K562 (cell line): Measurements from ENCODE around the gene FAM131C. TPM values are rescaled to one million over a fixed set of nuclear protein-coding genes. Genes with fewer than 3 reads are reported as not detected.

Experiments used
- ATAC-seq: fragments of 200-7000 bp; cut with Tn5 transposase; 3 replicates; pipeline ENCODE4 v1.9.1; 2020; ENCODE audit warnings: moderate library complexity
- BruUV-seq: library from RNA; stranded (reverse); fragments of 400-500 nt; replicated peaks from 2 replicates; lab custom pipeline; 2021; lab: Mats Ljungman, UMichigan
- CTCF ChIA-PET: fragments of 300-600 bp; formaldehyde crosslinking; extraction: SDS; loops from one replicate; lab custom pipeline; 2021; ENCODE audit warnings: low intra/inter-chr PET ratio; lab: Yijun Ruan, JAX
- POLR2A ChIA-PET: fragments of 300-600, 350-650 bp; sonication (Branson Sonifier 250); formaldehyde crosslinking; extraction: SDS; loops from one replicate; lab custom pipeline; 2021; ENCODE audit warnings: antibody characterized with exemption, inconsistent platforms; lab: Yijun Ruan, JAX
- DNase-seq, 4 experiments: peaks; one replicate each; pipeline versions ENCODE4 v3.0.0 to v3.0.0-alpha.2; 2011 to 2018; ENCODE audit warnings: low spot score in 3 of 4, mixed read lengths in 3 of 4; ENCODE audit errors: extremely low read depth in 1 of 4
- FAIRE-seq: peaks from 2 replicates; lab custom pipeline; 2011; peaks lifted over from hg19 to GRCh38; lab: Jason Lieb, UNC
- H2AFZ ChIP-seq: 2 replicates; pipeline ENCODE4 v1.6.0; 2011; ENCODE audit warnings: low read depth, low read length, control low read depth, inconsistent platforms
- H3K27ac ChIP-seq: fragments of 200-600 bp; 3 replicates; pipeline ENCODE4 v1.8.0; 2011; ENCODE audit warnings: low read depth, mild to moderate bottlenecking, control low read depth, inconsistent platforms, low read length, moderate library complexity, mixed read lengths; ENCODE audit errors: extremely low read depth
- H3K27me3 ChIP-seq, 2 experiments: fragments of 300-600 bp in 1 of 2; 2 replicates in 1 of 2; 3 replicates in 1 of 2; pipeline versions ENCODE4 v1.6.0 to v1.8.0; 2011; ENCODE audit warnings: inconsistent platforms in 2 of 2, low read length in 2 of 2, mild to moderate bottlenecking in 1 of 2, mixed read lengths in 1 of 2, moderate library complexity in 1 of 2; ENCODE audit not compliant: control insufficient read depth in 2 of 2, insufficient read depth in 2 of 2
- H3K36me3 ChIP-seq: fragments of 300-600 bp; 3 replicates; pipeline ENCODE4 v1.8.0; 2011; ENCODE audit warnings: mild to moderate bottlenecking, low read length, inconsistent platforms; ENCODE audit not compliant: control insufficient read depth, insufficient read depth
- H3K4me1 ChIP-seq, 2 experiments: fragments of 200-600 bp in 1 of 2; replicated peaks in 1 of 2; 2 replicates in 1 of 2; 3 replicates in 1 of 2; pipeline versions ENCODE4 v1.5.1 to v1.8.0; 2011; ENCODE audit warnings: inconsistent platforms in 2 of 2, low read length in 2 of 2, mild to moderate bottlenecking in 1 of 2, mixed read lengths in 1 of 2, moderate library complexity in 1 of 2; ENCODE audit not compliant: control insufficient read depth in 2 of 2, insufficient read depth in 2 of 2
- H3K4me2 ChIP-seq: 2 replicates; pipeline ENCODE4 v1.6.1; 2011; ENCODE audit warnings: low read length, control low read depth, inconsistent platforms, mixed read lengths; ENCODE audit not compliant: insufficient read depth
- H3K4me3 ChIP-seq: fragments of 200-600 bp; sonication (generic), shearing (Covaris generic); 2 replicates; pipeline ENCODE4 v1.5.1; 2016; ENCODE audit warnings: control low read depth, inconsistent platforms
- H3K79me2 ChIP-seq: fragments of 200-600 bp; 3 replicates; pipeline ENCODE4 v1.8.0; 2011; ENCODE audit warnings: low read length, inconsistent platforms; ENCODE audit not compliant: control insufficient read depth, insufficient read depth
- H3K9ac ChIP-seq, 2 experiments: 2 replicates each; pipeline versions ENCODE4 v1.6.0 to v1.6.1; 2011; ENCODE audit warnings: low read depth in 2 of 2, low read length in 2 of 2, control low read depth in 1 of 2, inconsistent platforms in 1 of 2, mild to moderate bottlenecking in 1 of 2, mixed read lengths in 1 of 2; ENCODE audit not compliant: insufficient read depth in 1 of 2
- H3K9me1 ChIP-seq: one replicate; pipeline ENCODE4 v1.6.0; 2011; ENCODE audit warnings: inconsistent platforms, mild to moderate bottlenecking, low read length, moderate library complexity; ENCODE audit not compliant: control insufficient read depth, insufficient read depth
- H3K9me3 ChIP-seq: replicated peaks from 2 replicates; pipeline ENCODE4 v1.5.1; 2011; ENCODE audit warnings: low read depth, low read length, inconsistent platforms; ENCODE audit not compliant: control insufficient read depth, insufficient read depth
- H4K20me1 ChIP-seq: replicated peaks from 2 replicates; pipeline ENCODE4 v1.6.1; 2011; ENCODE audit warnings: low read length, inconsistent platforms, mixed read lengths; ENCODE audit not compliant: control insufficient read depth, insufficient read depth
- ARNT ChIP-seq, 2 experiments: fragments of 450-650 bp; IDR thresholded peaks; 2 replicates each; pipeline ENCODE4 v1.6.1; 2016; ENCODE audit warnings: mild to moderate bottlenecking in 1 of 2
- BCOR ChIP-seq: fragments of 450-650 bp; IDR thresholded peaks from 2 replicates; pipeline ENCODE4 v1.6.1; 2016
- CAMTA2 ChIP-seq: fragments of 250-450 bp; sonication (Bioruptor Pico); conservative IDR thresholded peaks from 2 replicates; pipeline ENCODE4 v1.5.1; 2022
- CBX3 ChIP-seq, 2 experiments: IDR thresholded peaks; 1 replicate in 1 of 2; 2 replicates in 1 of 2; pipeline ENCODE4 v1.6.1; 2012; ENCODE audit warnings: inconsistent platforms in 2 of 2, low read length in 2 of 2, borderline replicate concordance in 1 of 2, control low read depth in 1 of 2
- CSDE1 ChIP-seq, 2 experiments: fragments of 450-650 bp; IDR thresholded peaks; 2 replicates each; pipeline ENCODE4 v1.6.1; 2016; ENCODE audit warnings: mild to moderate bottlenecking in 1 of 2
- DPF2 ChIP-seq: fragments of 450-650 bp; IDR thresholded peaks from 2 replicates; pipeline ENCODE4 v1.6.1; 2016
- ESRRA ChIP-seq: fragments of 450-650 bp; IDR thresholded peaks from 2 replicates; pipeline ENCODE4 v1.6.1; 2014; ENCODE audit warnings: low read depth, mild to moderate bottlenecking, moderate library complexity, borderline replicate concordance
- KDM1A ChIP-seq, 2 experiments: fragments of 450-650 bp; IDR thresholded peaks; 2 replicates each; pipeline ENCODE4 v1.6.1; 2016; ENCODE audit warnings: mild to moderate bottlenecking in 2 of 2
- NELFE ChIP-seq: IDR thresholded peaks from 2 replicates; pipeline ENCODE4 v1.6.1; 2011; ENCODE audit warnings: mild to moderate bottlenecking; ENCODE audit not compliant: insufficient read depth, insufficient read length
- RBM25 ChIP-seq: fragments of 200-400 bp; formaldehyde crosslinking; IDR thresholded peaks from 2 replicates; pipeline ENCODE4 v1.6.1; 2018; ENCODE audit warnings: low read length, low read depth, moderate library complexity; ENCODE audit not compliant: severe bottlenecking
- RCOR1 ChIP-seq, 2 experiments: IDR thresholded peaks; 2 replicates each; pipeline ENCODE4 v1.6.1; 2012; ENCODE audit warnings: low read depth in 2 of 2, low read length in 2 of 2, borderline replicate concordance in 1 of 2, improper control_type of control experiment in 1 of 2
- SIX5 ChIP-seq, 2 experiments: IDR thresholded peaks; 2 replicates each; pipeline ENCODE4 v1.6.1; 2011; ENCODE audit warnings: low read length in 2 of 2, borderline replicate concordance in 1 of 2, low read depth in 1 of 2, mild to moderate bottlenecking in 1 of 2, moderate library complexity in 1 of 2; ENCODE audit not compliant: insufficient read depth in 1 of 2
- SMARCA5 ChIP-seq: fragments of 450-650 bp; IDR thresholded peaks from 2 replicates; pipeline ENCODE4 v1.6.1; 2016
- ZC3H4 ChIP-seq: sonication (generic); formaldehyde crosslinking; IDR thresholded peaks from 2 replicates; pipeline ENCODE4 v1.9.0; 2021; ENCODE audit warnings: missing genetic modification reagents, borderline replicate concordance
- ZNF282 ChIP-seq: sonication (generic); formaldehyde crosslinking; IDR thresholded peaks from 2 replicates; pipeline ENCODE4 v1.8.1; 2023; ENCODE audit warnings: missing genetic modification reagents
- WGBS: fragments of 100-300 bp; shearing (Covaris generic); methylation state at CpG from one replicate; pipeline ENCODE4 v1.1.6; 2016; ENCODE audit warnings: low coverage, mixed read lengths; ENCODE audit not compliant: insufficient coverage; ENCODE audit errors: missing lambda C conversion rate; 5-methylcytosine and 5-hydroxymethylcytosine counted together
- in situ Hi-C: fragments of 300-500 bp; cut with MboI; formaldehyde crosslinking; loops from 4 replicates; pipeline ENCODE4 v1.15.0; 2018; ENCODE audit warnings: inconsistent platforms, mixed read lengths
- intact Hi-C: fragments of 100-400 bp; cut with micrococcal nuclease; formaldehyde crosslinking; loops from 2 replicates; pipeline ENCODE4 v1.14.2; 2022
- polyA plus RNA-seq, 8 experiments: library from polyadenylated mRNA; depleted of rRNA in 4 of 8; stranded (reverse) in 5 of 8; unstranded in 3 of 8; fragments of >200 nt; fragmentation: Nextera tagmentation in 2 of 8; fragmentation: Illumina TruSeq in 1 of 8; extraction: Ambion mirVana in 2 of 8; extraction: Trizol in 1 of 8; gene quantifications; 2 replicates each; pipeline versions ENCODE4 v1.2.1 to v1.2.3, GENCODE V29; 2011 to 2014; ENCODE audit warnings: inconsistent platforms in 1 of 8, missing spikeins in 1 of 8
- total RNA-seq, 7 experiments: library from RNA; depleted of rRNA in 6 of 7; stranded (reverse); fragments of >200 nt in 6 of 7; fragmentation: Illumina TruSeq in 2 of 7; extraction: Trizol in 2 of 7; gene quantifications; 2 replicates each; pipeline versions ENCODE4 v1.2.1 to v1.2.3, GENCODE V29; 2011 to 2021; ENCODE audit warnings: low replicate concordance in 1 of 7
- TF ChIP-seq, protein P1 (sequence below): sonication (generic); formaldehyde crosslinking; IDR thresholded peaks from 2 replicates; pipeline ENCODE4 v1.9.0; 2022; ENCODE audit warnings: mild to moderate bottlenecking, missing genetic modification reagents
- TF ChIP-seq, protein P2 (sequence below): fragments of 250-450 bp; sonication (Bioruptor Pico); IDR thresholded peaks from 2 replicates; pipeline ENCODE4 v1.5.0; 2020; ENCODE audit warnings: mild to moderate bottlenecking

Gene FAM131C
- total and polyA plus RNA-seq, 9 of the 15 experiments (the other 6 are each of a cell fraction or from before 2014, with no cell fraction given): 0.10 to 0.29 (median 0.16) TPM; not detected in 6

DNA sequence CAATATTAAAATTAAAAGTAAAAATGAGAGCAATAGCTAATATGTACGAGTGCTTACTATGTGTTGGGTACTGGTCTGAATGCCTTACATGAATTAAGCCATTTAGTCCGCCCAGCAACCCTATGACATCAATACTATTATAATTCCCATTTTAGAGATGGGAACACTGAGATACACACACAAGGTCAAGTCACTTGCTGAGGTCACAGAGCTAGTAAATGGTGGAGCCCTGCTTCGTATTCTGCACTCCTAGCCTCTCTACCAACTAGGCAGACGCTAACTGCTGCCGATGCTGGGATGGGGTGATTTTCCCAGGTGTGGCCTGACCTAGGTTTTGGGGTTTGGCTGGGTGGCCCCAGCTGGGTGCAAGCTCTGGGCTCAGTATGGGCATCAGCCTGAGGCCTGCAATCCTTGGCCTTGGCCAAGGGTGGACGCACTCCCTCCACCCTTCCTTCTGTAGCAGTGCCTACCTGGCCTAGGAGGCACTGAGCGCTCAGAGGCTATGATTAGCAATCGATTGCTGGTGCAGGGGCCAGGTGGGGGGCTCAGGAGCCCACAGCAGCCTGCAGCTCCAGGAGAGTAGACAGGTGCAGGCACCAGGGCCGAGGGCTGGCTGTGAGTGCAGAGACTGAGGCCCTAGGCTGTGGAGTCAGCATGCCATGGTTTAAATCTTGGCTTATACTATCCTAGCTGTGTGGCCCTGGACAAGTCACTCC is 2.7 kb downstream of the FAM131C start (continued):
- TF ChIP-seq CAMTA2 (CRISPR knock-in tag): no peak
- TF ChIP-seq CBX3 (IDR thresholded peaks at IDR 0.05; ENCODE audit: borderline replicate concordance in 1 of 2, low read length in 2 of 2): 0 out of 3 replicates have a peak, but pooled peaks of 1 of the 2 experiments have one; percentile 12
- no peak for TF ChIP-seq DPF2
- no peak for TF ChIP-seq SIX5 (IDR thresholded peaks at IDR 0.05; ENCODE audit: borderline replicate concordance in 1 of 2, insufficient read depth in 1 of 2, low read depth in 1 of 2, low read length in 2 of 2)

DNA sequence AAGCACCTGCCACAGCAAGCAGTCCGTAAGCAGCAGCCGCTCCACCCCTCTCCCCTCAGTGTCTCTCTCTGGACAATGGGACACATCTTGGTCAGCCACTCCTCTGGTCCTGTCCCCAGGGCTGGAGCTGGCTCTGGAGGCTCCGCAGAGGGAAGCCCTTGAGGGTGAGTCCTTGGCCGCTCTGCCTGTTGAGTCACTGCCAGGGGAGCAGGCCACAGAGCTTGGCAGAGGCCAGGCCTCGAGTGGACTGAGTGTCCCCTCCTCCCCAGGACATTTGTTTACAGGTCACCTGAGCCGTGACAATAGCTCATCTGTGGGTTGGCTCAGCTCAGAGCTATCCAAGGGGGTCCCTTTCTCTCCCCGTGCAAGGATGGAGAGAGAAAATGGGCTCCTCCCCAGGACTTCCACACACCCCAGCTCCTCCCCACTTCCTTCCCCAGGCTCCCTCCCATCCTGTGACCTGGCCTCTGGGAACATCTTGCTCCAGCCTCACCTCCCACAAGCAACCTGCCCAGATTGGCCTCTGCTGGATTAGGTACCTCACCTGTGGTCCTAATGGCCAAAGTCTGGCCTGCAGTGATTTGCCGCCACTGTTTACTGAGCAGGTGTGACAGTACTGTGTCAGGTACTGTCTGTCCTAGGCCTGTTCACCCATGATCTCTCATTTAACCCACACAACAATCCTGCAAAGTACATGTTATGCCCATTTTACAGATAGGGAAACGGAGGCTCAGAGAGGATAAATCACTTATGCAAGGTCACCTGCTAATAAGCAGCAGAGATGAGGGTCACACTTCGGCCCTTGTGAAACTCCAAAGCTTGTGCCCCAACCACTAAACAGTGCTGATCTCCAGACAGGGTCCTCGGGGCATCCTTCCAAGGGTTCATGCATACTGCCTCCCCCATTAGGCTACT is 4.8 kb downstream of the FAM131C start:
- Histone ChIP-seq H2AFZ (no peak overlapping the region), H3K36me3 (no peaks in the 10 kb centered on the region), H3K9ac (peak overlapping the region in 1 of 2 experiments; percentile 19; a peak in 1 of 4 replicates), H3K4me2 (no peak overlapping the region), H3K27me3 (peaks cover 13 to 67% of the 10 kb centered on the region in 2 experiments), H4K20me1 (peaks cover 10% of the 10 kb centered on the region; the same call in 1 of the 2 replicates), H3K9me3 (no peaks in the 10 kb centered on the region), H3K4me3 (no peak overlapping the region), H3K4me1 (peaks cover 2 to 27% of the 10 kb centered on the region in 2 experiments; a peak in 3 of 5 replicates), H3K79me2 (no peaks in the 10 kb centered on the region), H3K27ac (no peak overlapping the region), H3K9me1 (no peaks in the 10 kb centered on the region)
- DNase-seq (no peak), FAIRE-seq (peak; percentile 62), ATAC-seq (no peak; the same call in 2 of the 3 replicates)
- POLR2A ChIA-PET: interaction anchor here (0.5 kb wide), 2 partner anchors 56 to 138 kb away, joined by 3 read pairs; no protein-coding TSS in a partner anchor
- intact Hi-C loops: no loop called here
- CTCF ChIA-PET: no interaction called here
- no TSS peak for BruUV-seq
- TF ChIP-seq SMARCA5 (peak; percentile 70; the same call in 1 of the 2 replicates), BCOR (peak; percentile 90), CSDE1 (IDR thresholded peaks at IDR 0.05) (no peak), ARNT (IDR thresholded peaks at IDR 0.05) (no peak), ESRRA (peak; percentile 77; the same call in 1 of the 2 replicates), ZNF282 (0 out of 2 replicates have a peak, but pooled peaks have one; percentile 46), RCOR1 (IDR thresholded peaks at IDR 0.05; ENCODE audit: borderline replicate concordance in 1 of 2, low read depth in 2 of 2, low read length in 2 of 2) (0 out of 4 replicates have a peak, but pooled peaks of 1 of the 2 experiments have one; percentile 25), ZC3H4 (0 out of 2 replicates have a peak, but pooled peaks have one; percentile 55), KDM1A (IDR thresholded peaks at IDR 0.05) (peak; percentile 73 to 77), RBM25 (peak; percentile 95), NELFE (no peak)
- TF ChIP-seq, protein P1, sequence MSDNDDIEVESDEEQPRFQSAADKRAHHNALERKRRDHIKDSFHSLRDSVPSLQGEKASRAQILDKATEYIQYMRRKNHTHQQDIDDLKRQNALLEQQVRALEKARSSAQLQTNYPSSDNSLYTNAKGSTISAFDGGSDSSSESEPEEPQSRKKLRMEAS: 0 out of 2 replicates have a peak, but pooled peaks have one; percentile 19
- TF ChIP-seq, protein P2, sequence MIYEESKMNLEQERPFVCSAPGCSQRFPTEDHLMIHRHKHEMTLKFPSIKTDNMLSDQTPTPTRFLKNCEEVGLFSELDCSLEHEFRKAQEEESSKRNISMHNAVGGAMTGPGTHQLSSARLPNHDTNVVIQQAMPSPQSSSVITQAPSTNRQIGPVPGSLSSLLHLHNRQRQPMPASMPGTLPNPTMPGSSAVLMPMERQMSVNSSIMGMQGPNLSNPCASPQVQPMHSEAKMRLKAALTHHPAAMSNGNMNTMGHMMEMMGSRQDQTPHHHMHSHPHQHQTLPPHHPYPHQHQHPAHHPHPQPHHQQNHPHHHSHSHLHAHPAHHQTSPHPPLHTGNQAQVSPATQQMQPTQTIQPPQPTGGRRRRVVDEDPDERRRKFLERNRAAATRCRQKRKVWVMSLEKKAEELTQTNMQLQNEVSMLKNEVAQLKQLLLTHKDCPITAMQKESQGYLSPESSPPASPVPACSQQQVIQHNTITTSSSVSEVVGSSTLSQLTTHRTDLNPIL (CRISPR knock-in tag): no peak
- in situ Hi-C loops: loop anchor here (10.0 kb wide), 1 partner anchor 54 kb away; the partner anchor contains the start of gene HSPB7
- 8% methylated on average over 10 of the region's 11 CpGs for WGBS
